HepG2 (cell line): ENCODE measurements around the gene LSMEM2. TPM values are rescaled to one million over a fixed set of nuclear protein-coding genes. Genes with fewer than 3 reads are reported as not detected.

Experiments
- EED ChIP-seq: sonication (generic); formaldehyde crosslinking; IDR thresholded peaks from 2 replicates; pipeline ENCODE4 v1.5.0; 2020; ENCODE audit warnings: mild to moderate bottlenecking, missing genetic modification reagents
- HNF4A ChIP-seq: sonication (generic); formaldehyde crosslinking; IDR thresholded peaks from 2 replicates; pipeline ENCODE4 v1.4.0; 2020; ENCODE audit warnings: missing genetic modification reagents
- KAT8 ChIP-seq: IDR thresholded peaks from 2 replicates; pipeline ENCODE4 v1.6.1; 2016; ENCODE audit warnings: missing genetic modification reagents, missing compliant biosample characterization
- MED1 ChIP-seq: sonication (generic); formaldehyde crosslinking; IDR thresholded peaks from 2 replicates; pipeline ENCODE4 v1.4.0; 2020; ENCODE audit warnings: missing genetic modification reagents
- MIER2 ChIP-seq: IDR thresholded peaks from 2 replicates; pipeline ENCODE4 v1.6.1; 2016; ENCODE audit warnings: missing biosample characterization, missing genetic modification reagents
- MXD4 ChIP-seq: IDR thresholded peaks from 2 replicates; pipeline ENCODE4 v1.6.1; 2016; ENCODE audit warnings: mild to moderate bottlenecking, missing biosample characterization, missing genetic modification reagents
- NFE2L2 ChIP-seq: fragments of 150-350 bp; IDR thresholded peaks from 2 replicates; pipeline ENCODE4 v1.6.1; 2014; ENCODE audit warnings: low read length
- NONO ChIP-seq, 2 experiments: fragments of 450-650 bp in 1 of 2; sonication (generic) in 1 of 2; formaldehyde crosslinking in 1 of 2; IDR thresholded peaks in 1 of 2; conservative IDR thresholded peaks in 1 of 2; 2 replicates each; pipeline versions ENCODE4 v1.6.1 to v1.8.0; 2017 to 2022; ENCODE audit warnings: mild to moderate bottlenecking in 1 of 2, missing genetic modification reagents in 1 of 2, moderate library complexity in 1 of 2
- PCBP2 ChIP-seq: fragments of 200-400 bp; formaldehyde crosslinking; optimal IDR thresholded peaks from 2 replicates; pipeline ENCODE3; 2018; ENCODE audit warnings: low read length, low read depth; ENCODE audit not compliant: poor library complexity, severe bottlenecking
- POGZ ChIP-seq: sonication (generic); formaldehyde crosslinking; IDR thresholded peaks from 2 replicates; pipeline ENCODE4 v1.4.0; 2020; ENCODE audit warnings: mild to moderate bottlenecking, missing genetic modification reagents
- RBFOX2 ChIP-seq: fragments of 200-400 bp; formaldehyde crosslinking; IDR thresholded peaks from 2 replicates; pipeline ENCODE4 v1.6.1; 2017; ENCODE audit warnings: low read depth, mild to moderate bottlenecking, low read length
- SUZ12 ChIP-seq: fragments of 150-350 bp; IDR thresholded peaks from 2 replicates; pipeline ENCODE4 v1.6.1; 2014; ENCODE audit warnings: low read depth, low read length
- THAP11 ChIP-seq: IDR thresholded peaks from 2 replicates; pipeline ENCODE4 v1.6.1; 2016; ENCODE audit warnings: missing biosample characterization, missing genetic modification reagents
- TOPORS ChIP-seq: sonication (generic); formaldehyde crosslinking; IDR thresholded peaks from 2 replicates; pipeline ENCODE4 v1.8.0; 2023; ENCODE audit warnings: mild to moderate bottlenecking, missing genetic modification reagents
- ZNF138 ChIP-seq: sonication (generic); formaldehyde crosslinking; IDR thresholded peaks from 2 replicates; pipeline ENCODE4 v1.5.0; 2020; ENCODE audit warnings: mild to moderate bottlenecking, low read depth, missing genetic modification reagents
- ZNF224 ChIP-seq: sonication (generic); formaldehyde crosslinking; IDR thresholded peaks from 2 replicates; pipeline ENCODE4 v1.5.0; 2020; ENCODE audit warnings: mild to moderate bottlenecking, missing genetic modification reagents
- ZNF274 ChIP-seq: sonication (generic); formaldehyde crosslinking; IDR thresholded peaks from 2 replicates; pipeline ENCODE4 v1.5.1; 2020; ENCODE audit warnings: mild to moderate bottlenecking, missing genetic modification reagents
- ZNF761 ChIP-seq: sonication (generic); formaldehyde crosslinking; conservative IDR thresholded peaks from 2 replicates; pipeline ENCODE4 v1.4.0; 2020; ENCODE audit warnings: mild to moderate bottlenecking, missing genetic modification reagents
- ZNF788 ChIP-seq: sonication (generic); formaldehyde crosslinking; IDR thresholded peaks from 2 replicates; pipeline ENCODE4 v1.5.0; 2020; ENCODE audit warnings: mild to moderate bottlenecking, missing genetic modification reagents, borderline replicate concordance
- polyA plus RNA-seq, 8 experiments: library from polyadenylated mRNA; depleted of rRNA in 3 of 8; stranded (reverse) in 7 of 8; unstranded in 1 of 8; fragments of >200 nt; fragmentation: Illumina TruSeq in 4 of 8; extraction: Trizol in 4 of 8; gene quantifications; 2 replicates each; pipeline versions ENCODE4 v1.2.1 to v1.2.3, GENCODE V29; 2011 to 2016; ENCODE audit warnings: low read depth in 4 of 8, missing spikeins in 1 of 8, mixed read lengths in 1 of 8; ENCODE audit not compliant: insufficient read depth in 1 of 8
- total RNA-seq, 5 experiments: library from RNA; depleted of rRNA; stranded (reverse); fragments of >200 nt; fragmentation: Illumina TruSeq; extraction: Trizol; gene quantifications; 2 replicates each; pipeline ENCODE4 v1.2.3, GENCODE V29; 2016; ENCODE audit warnings: low read depth in 1 of 5
- TF ChIP-seq, protein P1 (sequence below): sonication (generic); formaldehyde crosslinking; IDR thresholded peaks from 2 replicates; pipeline ENCODE4 v1.8.1; 2022; ENCODE audit warnings: low read depth, mild to moderate bottlenecking, missing genetic modification reagents
- TF ChIP-seq, protein P2 (sequence below): sonication (generic); formaldehyde crosslinking; IDR thresholded peaks from 2 replicates; pipeline ENCODE4 v1.5.0; 2020; ENCODE audit warnings: missing genetic modification reagents, mild to moderate bottlenecking, borderline replicate concordance
- TF ChIP-seq, protein P3 (sequence below): sonication (generic); formaldehyde crosslinking; IDR thresholded peaks from 2 replicates; pipeline ENCODE4 v1.4.0; 2020; ENCODE audit warnings: missing genetic modification reagents

LSMEM2 gene
- total and polyA plus RNA-seq, 2 of the 13 experiments (the other 11 are each of a cell fraction or from before 2014, with no cell fraction given) = 0.07 to 0.41 TPM

DNA sequence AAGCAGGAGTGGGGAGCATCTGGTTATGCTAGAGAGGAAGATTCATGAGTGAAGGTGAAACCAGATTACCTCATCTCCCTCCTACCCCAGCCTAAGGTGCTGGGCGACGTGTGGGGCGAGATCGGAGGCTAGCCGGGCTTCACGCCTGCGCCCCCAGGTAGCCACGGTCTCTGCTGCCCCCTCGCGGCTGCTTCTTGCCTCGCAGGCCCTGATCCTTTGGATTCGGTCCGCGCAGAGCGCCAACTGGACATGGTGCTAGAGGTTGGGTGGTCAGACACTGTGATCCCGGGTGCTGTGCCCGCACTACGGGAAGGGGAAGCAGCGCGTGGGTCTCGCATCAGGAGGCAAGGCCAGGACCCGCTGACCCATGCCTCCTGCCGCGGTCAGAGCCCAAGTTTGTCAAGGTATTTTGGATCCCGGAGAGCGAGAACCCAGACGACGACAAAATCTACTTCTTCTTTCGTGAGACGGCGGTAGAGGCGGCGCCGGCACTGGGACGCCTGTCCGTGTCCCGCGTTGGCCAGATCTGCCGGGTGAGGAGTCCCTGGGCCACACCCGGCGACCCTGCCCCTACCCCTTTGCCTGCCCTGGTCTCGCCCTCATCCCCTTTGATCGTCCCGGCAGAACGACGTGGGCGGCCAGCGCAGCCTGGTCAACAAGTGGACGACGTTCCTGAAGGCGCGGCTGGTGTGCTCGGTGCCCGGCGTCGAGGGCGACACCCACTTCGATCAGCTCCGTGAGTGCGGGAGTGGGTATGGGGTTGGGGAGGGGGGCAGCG is 5.8 kb upstream of the LSMEM2 start (continued):
- TF ChIP-seq PCBP2 = no peak
- TF ChIP-seq, protein P1, sequence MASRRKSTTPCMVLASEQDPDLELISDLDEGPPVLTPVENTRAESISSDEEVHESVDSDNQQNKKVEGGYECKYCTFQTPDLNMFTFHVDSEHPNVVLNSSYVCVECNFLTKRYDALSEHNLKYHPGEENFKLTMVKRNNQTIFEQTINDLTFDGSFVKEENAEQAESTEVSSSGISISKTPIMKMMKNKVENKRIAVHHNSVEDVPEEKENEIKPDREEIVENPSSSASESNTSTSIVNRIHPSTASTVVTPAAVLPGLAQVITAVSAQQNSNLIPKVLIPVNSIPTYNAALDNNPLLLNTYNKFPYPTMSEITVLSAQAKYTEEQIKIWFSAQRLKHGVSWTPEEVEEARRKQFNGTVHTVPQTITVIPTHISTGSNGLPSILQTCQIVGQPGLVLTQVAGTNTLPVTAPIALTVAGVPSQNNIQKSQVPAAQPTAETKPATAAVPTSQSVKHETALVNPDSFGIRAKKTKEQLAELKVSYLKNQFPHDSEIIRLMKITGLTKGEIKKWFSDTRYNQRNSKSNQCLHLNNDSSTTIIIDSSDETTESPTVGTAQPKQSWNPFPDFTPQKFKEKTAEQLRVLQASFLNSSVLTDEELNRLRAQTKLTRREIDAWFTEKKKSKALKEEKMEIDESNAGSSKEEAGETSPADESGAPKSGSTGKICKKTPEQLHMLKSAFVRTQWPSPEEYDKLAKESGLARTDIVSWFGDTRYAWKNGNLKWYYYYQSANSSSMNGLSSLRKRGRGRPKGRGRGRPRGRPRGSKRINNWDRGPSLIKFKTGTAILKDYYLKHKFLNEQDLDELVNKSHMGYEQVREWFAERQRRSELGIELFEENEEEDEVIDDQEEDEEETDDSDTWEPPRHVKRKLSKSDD (CRISPR knock-in tag) = peak; percentile 96
- TF ChIP-seq RBFOX2 = peak; percentile 80
- no peak for TF ChIP-seq NONO (IDR thresholded peaks at IDR 0.05)
- TF ChIP-seq NONO (CRISPR knock-in tag; conservative IDR thresholded peaks at IDR 0.05) = peak; percentile 86
- peak; percentile 71; the same call in 1 of the 2 replicates for TF ChIP-seq THAP11
- TF ChIP-seq ZNF224 = no peak
- no peak for TF ChIP-seq NFE2L2
- TF ChIP-seq POGZ (CRISPR knock-in tag) = peak; percentile 81
- no peak for TF ChIP-seq SUZ12
- peak; percentile 58; the same call in 1 of the 2 replicates for TF ChIP-seq ZNF788 (CRISPR knock-in tag)
- TF ChIP-seq, protein P2, sequence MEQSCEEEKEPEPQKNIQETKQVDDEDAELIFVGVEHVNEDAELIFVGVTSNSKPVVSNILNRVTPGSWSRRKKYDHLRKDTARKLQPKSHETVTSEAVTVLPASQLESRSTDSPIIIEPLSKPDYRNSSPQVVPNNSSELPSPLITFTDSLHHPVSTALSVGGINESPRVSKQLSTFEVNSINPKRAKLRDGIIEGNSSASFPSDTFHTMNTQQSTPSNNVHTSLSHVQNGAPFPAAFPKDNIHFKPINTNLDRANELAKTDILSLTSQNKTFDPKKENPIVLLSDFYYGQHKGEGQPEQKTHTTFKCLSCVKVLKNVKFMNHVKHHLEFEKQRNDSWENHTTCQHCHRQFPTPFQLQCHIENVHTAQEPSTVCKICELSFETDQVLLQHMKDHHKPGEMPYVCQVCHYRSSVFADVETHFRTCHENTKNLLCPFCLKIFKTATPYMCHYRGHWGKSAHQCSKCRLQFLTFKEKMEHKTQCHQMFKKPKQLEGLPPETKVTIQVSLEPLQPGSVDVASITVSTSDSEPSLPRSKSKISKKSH (CRISPR knock-in tag) = peak; percentile 39; the same call in 1 of the 2 replicates
- no peak for TF ChIP-seq HNF4A (CRISPR knock-in tag)
- no peak for TF ChIP-seq ZNF274 (CRISPR knock-in tag)
- no peak for TF ChIP-seq ZNF761 (CRISPR knock-in tag)
- no peak for TF ChIP-seq ZNF138 (CRISPR knock-in tag)
- TF ChIP-seq TOPORS (CRISPR knock-in tag) = no peak
- peak; percentile 71; the same call in 1 of the 2 replicates for TF ChIP-seq MED1 (CRISPR knock-in tag)
- TF ChIP-seq EED (CRISPR knock-in tag) = no peak
- 0 out of 2 replicates have a peak, but pooled peaks have one; percentile 45 for TF ChIP-seq MIER2
- TF ChIP-seq KAT8 (CRISPR knock-in tag) = peak; percentile 47; the same call in 1 of the 2 replicates
- TF ChIP-seq MXD4 (CRISPR knock-in tag) = no peak
- TF ChIP-seq, protein P3, sequence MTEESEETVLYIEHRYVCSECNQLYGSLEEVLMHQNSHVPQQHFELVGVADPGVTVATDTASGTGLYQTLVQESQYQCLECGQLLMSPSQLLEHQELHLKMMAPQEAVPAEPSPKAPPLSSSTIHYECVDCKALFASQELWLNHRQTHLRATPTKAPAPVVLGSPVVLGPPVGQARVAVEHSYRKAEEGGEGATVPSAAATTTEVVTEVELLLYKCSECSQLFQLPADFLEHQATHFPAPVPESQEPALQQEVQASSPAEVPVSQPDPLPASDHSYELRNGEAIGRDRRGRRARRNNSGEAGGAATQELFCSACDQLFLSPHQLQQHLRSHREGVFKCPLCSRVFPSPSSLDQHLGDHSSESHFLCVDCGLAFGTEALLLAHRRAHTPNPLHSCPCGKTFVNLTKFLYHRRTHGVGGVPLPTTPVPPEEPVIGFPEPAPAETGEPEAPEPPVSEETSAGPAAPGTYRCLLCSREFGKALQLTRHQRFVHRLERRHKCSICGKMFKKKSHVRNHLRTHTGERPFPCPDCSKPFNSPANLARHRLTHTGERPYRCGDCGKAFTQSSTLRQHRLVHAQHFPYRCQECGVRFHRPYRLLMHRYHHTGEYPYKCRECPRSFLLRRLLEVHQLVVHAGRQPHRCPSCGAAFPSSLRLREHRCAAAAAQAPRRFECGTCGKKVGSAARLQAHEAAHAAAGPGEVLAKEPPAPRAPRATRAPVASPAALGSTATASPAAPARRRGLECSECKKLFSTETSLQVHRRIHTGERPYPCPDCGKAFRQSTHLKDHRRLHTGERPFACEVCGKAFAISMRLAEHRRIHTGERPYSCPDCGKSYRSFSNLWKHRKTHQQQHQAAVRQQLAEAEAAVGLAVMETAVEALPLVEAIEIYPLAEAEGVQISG (CRISPR knock-in tag) = peak; percentile 96
